Endothelial cell (in vitro differentiated cells): ENCODE results near the gene MGME1. TPM values are rescaled to one million over a fixed set of nuclear protein-coding genes. Genes with fewer than 3 reads are reported as not detected.

Source experiments
- DNase-seq: peaks from one replicate; pipeline ENCODE4 v3.0.0; 2021; ENCODE audit warnings: low spot score
- H3K27ac Mint-ChIP-seq: one replicate; pipeline ENCODE4 v1.8.0; 2021; ENCODE audit warnings: mixed read lengths, inconsistent platforms; ENCODE audit not compliant: unreplicated experiment
- H3K27me3 Mint-ChIP-seq: one replicate; pipeline ENCODE4 v1.8.0; 2021; ENCODE audit warnings: mild to moderate bottlenecking, moderate library complexity, mixed read lengths, inconsistent platforms; ENCODE audit not compliant: unreplicated experiment
- H3K36me3 Mint-ChIP-seq: one replicate; pipeline ENCODE4 v1.8.0; 2021; ENCODE audit warnings: mild to moderate bottlenecking, low read depth, mixed read lengths, inconsistent platforms; ENCODE audit not compliant: unreplicated experiment
- H3K4me1 Mint-ChIP-seq: one replicate; pipeline ENCODE4 v1.8.0; 2021; ENCODE audit warnings: mild to moderate bottlenecking, mixed read lengths, inconsistent platforms; ENCODE audit not compliant: unreplicated experiment
- H3K4me3 Mint-ChIP-seq: one replicate; pipeline ENCODE4 v1.8.0; 2021; ENCODE audit warnings: mild to moderate bottlenecking, mixed read lengths, inconsistent platforms; ENCODE audit not compliant: unreplicated experiment
- H3K9me3 Mint-ChIP-seq: one replicate; pipeline ENCODE4 v1.8.0; 2021; ENCODE audit warnings: mixed read lengths, inconsistent platforms; ENCODE audit not compliant: unreplicated experiment
- CTCF ChIP-seq: fragments of 200-600 bp; sonication (generic); IDR thresholded peaks from one replicate; pipeline ENCODE4 v1.5.0; 2021; ENCODE audit warnings: antibody characterized with exemption; ENCODE audit not compliant: unreplicated experiment
- total RNA-seq: library from RNA; stranded (reverse); fragmentation: NEBNext Ultra II Directional; extraction: Animal tissue kit (Norgen Biotek cat#: 25700); gene quantifications from one replicate; pipeline ENCODE4 v1.2.1, GENCODE V29; 2021; ENCODE audit not compliant: unreplicated experiment

Gene MGME1
- total RNA-seq, 1 donor from 2014 or later: 17.5 TPM

- Mint-ChIP-seq H3K36me3 (no peaks in the 10 kb centered on the region), H3K27me3 (peaks cover 1% of the 10 kb centered on the region), H3K27ac (no peak overlapping the region), H3K4me1 (no peaks in the 10 kb centered on the region), H3K4me3 (no peak overlapping the region), H3K9me3 (no peaks in the 10 kb centered on the region)
- TF ChIP-seq CTCF: no peak
- no peak for DNase-seq
These were observed 36.6 kb downstream of the MGME1 start for GRCh38 chr20:18005170-18005989.

GRCh38 chr20:18005990-18006364 lies 37.2 kb downstream of the MGME1 start:
- DNase-seq: no peak
- no peaks in the 10 kb centered on the region for H3K4me1 Mint-ChIP-seq
- TF ChIP-seq CTCF: no peak
- H3K36me3 Mint-ChIP-seq: no peaks in the 10 kb centered on the region
- no peaks in the 10 kb centered on the region for H3K9me3 Mint-ChIP-seq
- peaks cover 1% of the 10 kb centered on the region for H3K27me3 Mint-ChIP-seq
- no peak overlapping the region for H3K27ac Mint-ChIP-seq
- H3K4me3 Mint-ChIP-seq: no peak overlapping the region

GRCh38 chr20:18006684-18007083 lies 37.9 kb downstream of the MGME1 start:
- Mint-ChIP-seq H3K27ac (no peak overlapping the region), H3K4me3 (no peak overlapping the region), H3K9me3 (no peaks in the 10 kb centered on the region)

GRCh38 chr20:18007534-18008292 lies 38.9 kb downstream of the MGME1 start:
- no peak for DNase-seq
- H3K36me3 Mint-ChIP-seq: no peaks in the 10 kb centered on the region
- no peak for TF ChIP-seq CTCF
- no peak overlapping the region for H3K27ac Mint-ChIP-seq
- H3K27me3 Mint-ChIP-seq: peaks cover 1% of the 10 kb centered on the region
- H3K9me3 Mint-ChIP-seq: no peaks in the 10 kb centered on the region
- no peak overlapping the region for H3K4me3 Mint-ChIP-seq
- peaks cover 5% of the 10 kb centered on the region for H3K4me1 Mint-ChIP-seq

More at GRCh38 chr20:18006684-18007083, 37.9 kb downstream of the MGME1 start:
- no peak for DNase-seq
- peaks cover 1% of the 10 kb centered on the region for H3K27me3 Mint-ChIP-seq
- peaks cover 1% of the 10 kb centered on the region for H3K4me1 Mint-ChIP-seq
- H3K36me3 Mint-ChIP-seq: no peaks in the 10 kb centered on the region
- no peak for TF ChIP-seq CTCF

GRCh38 chr20:18009116-18009515 lies 40.3 kb downstream of the MGME1 start:
- no peaks in the 10 kb centered on the region for H3K36me3 Mint-ChIP-seq
- H3K4me3 Mint-ChIP-seq: no peak overlapping the region

More at GRCh38 chr20:18009116-18009515, 40.3 kb downstream of the MGME1 start:
- H3K4me1 Mint-ChIP-seq: peaks cover 5% of the 10 kb centered on the region
- no peak overlapping the region for H3K27ac Mint-ChIP-seq
- no peak for DNase-seq
- no peak for TF ChIP-seq CTCF
- no peaks in the 10 kb centered on the region for H3K9me3 Mint-ChIP-seq
- peaks cover 1% of the 10 kb centered on the region for H3K27me3 Mint-ChIP-seq
